ENCODE data around the gene RUFY2.
"Not testable (repeated sequence)": the region's sequence is repeated elsewhere in the genome, so short reads cannot be mapped to it uniquely, and the experiment has no call there.

The RUFY2 gene

GRCh38 chr10:68318331-68319059 is 88.6 kb downstream of the RUFY2 start:
- DNase-seq, result no peak

- no peak for DNase-seq
Measured at GRCh38 chr10:68315582-68315981, 91.5 kb downstream of the RUFY2 start.

GRCh38 chr10:68314930-68315329 is 92.1 kb downstream of the RUFY2 start:
- not testable (repeated sequence) for DNase-seq

- DNase-seq, result no peak
Measured at GRCh38 chr10:68310531-68310930, 96.5 kb downstream of the RUFY2 start.

GRCh38 chr10:68305854-68306253 is 101.2 kb downstream of the RUFY2 start:
- DNase-seq, result no peak

GRCh38 chr10:68303849-68304412 is 103.1 kb downstream of the RUFY2 start:
- DNase-seq, result no peak

GRCh38 chr10:68302871-68303270 is 104.2 kb downstream of the RUFY2 start:
- no peak for DNase-seq

GRCh38 chr10:68302503-68302823 is 104.6 kb downstream of the RUFY2 start:
- no peak for DNase-seq

GRCh38 chr10:68301790-68302502 is 105.1 kb downstream of the RUFY2 start:
- no peak for DNase-seq

- DNase-seq, result no peak
Measured at GRCh38 chr10:68301301-68301700, 105.8 kb downstream of the RUFY2 start.

GRCh38 chr10:68296843-68297663 is 110.0 kb downstream of the RUFY2 start:
- no peak for DNase-seq

Measured in activated naive CD4-positive, alpha-beta T cell treated with Interleukin-2 at 50 U/mL for 16 hours (primary cell).